Aorta (tissue), 5 donors: ENCODE data around the gene TMA7B. TPM values are rescaled to one million over a fixed set of nuclear protein-coding genes. Genes with fewer than 3 reads are reported as not detected.
"Not testable (repeated sequence)": the region's sequence is repeated elsewhere in the genome, so short reads cannot be mapped to it uniquely, and the experiment has no call there.

ENCODE experiments used
- ATAC-seq: fragments of 200-7000 bp; cut with Tn5 transposase; one replicate; pipeline ENCODE4 v1.9.1; 2022; ENCODE audit warnings: moderate library complexity; ENCODE audit not compliant: low FRiP score
- DNase-seq, 2 donors: peaks; one replicate each; pipeline ENCODE4 v3.0.0-alpha.2; 2020
- H3K27ac ChIP-seq, 2 donors: one replicate each; pipeline ENCODE4 v1.5.1; 2013; ENCODE audit warnings: low read length in 2 of 2, mild to moderate bottlenecking in 2 of 2, moderate library complexity in 2 of 2, control low read depth in 1 of 2, inconsistent platforms in 1 of 2, low read depth in 1 of 2
- H3K27me3 ChIP-seq, 2 donors: one replicate each; pipeline ENCODE4 v1.6.1; 2013; ENCODE audit warnings: control low read depth in 1 of 2, low read length in 1 of 2, mild to moderate bottlenecking in 1 of 2, moderate library complexity in 1 of 2; ENCODE audit not compliant: insufficient read depth in 2 of 2, control insufficient read depth in 1 of 2
- H3K36me3 ChIP-seq, 2 donors: one replicate each; pipeline ENCODE4 v1.6.1; 2013; ENCODE audit warnings: control low read depth in 1 of 2, low read length in 1 of 2, mild to moderate bottlenecking in 1 of 2; ENCODE audit not compliant: insufficient read depth in 2 of 2, control insufficient read depth in 1 of 2
- H3K4me1 ChIP-seq, 2 donors: one replicate each; pipeline ENCODE4 v1.6.1; 2013; ENCODE audit warnings: low read length in 2 of 2, control low read depth in 1 of 2, mild to moderate bottlenecking in 1 of 2, moderate library complexity in 1 of 2; ENCODE audit not compliant: insufficient read depth in 2 of 2, control insufficient read depth in 1 of 2
- H3K4me3 ChIP-seq, 2 donors: one replicate each; pipeline ENCODE4 v1.5.1; 2013; ENCODE audit warnings: low read length in 2 of 2, control low read depth in 1 of 2, mild to moderate bottlenecking in 1 of 2
- H3K9me3 ChIP-seq: one replicate; pipeline ENCODE4 v1.6.1; 2013; ENCODE audit warnings: mild to moderate bottlenecking, low read length; ENCODE audit not compliant: control insufficient read depth
- WGBS, 2 donors: extraction: QIAGEN DNeasy Blood & Tissue Kit; methylation state at CpG; one replicate each; pipeline ENCODE4 v1.1.7; 2013; 5-methylcytosine and 5-hydroxymethylcytosine counted together
- intact Hi-C, 2 donors: fragments of 100-400 bp; cut with DNase I; formaldehyde crosslinking; loops; one replicate each; pipeline versions ENCODE4 v1.14.2 to v1.15.0; 2022
- polyA plus RNA-seq, 2 donors: library from polyadenylated mRNA; stranded (reverse); fragments of 200-250 nt; gene quantifications; one replicate each; pipeline ENCODE4 v1.2.3, GENCODE V29; 2013
- total RNA-seq, 2 donors: library from RNA; stranded (reverse); fragmentation: NEBNext Ultra II Directional; extraction: Animal tissue kit (Norgen Biotek cat#: 25700); gene quantifications; one replicate each; pipeline ENCODE4 v1.2.1, GENCODE V29; 2021
- donor health status: healthy with polysubstance abuse.
- donor health status: Bipolar disorder and iron deficiency.
- donor health status: DM: no; HTN: no; CAD: no.
- donor health status: DM: no; HTN: no; CAD: no.
- donor health status: DM: yes; HTN: yes; CAD: no.

Gene TMA7B
- total and polyA plus RNA-seq, 4 donors, result 0.39 to 0.42 TPM; not detected in 2

DNA sequence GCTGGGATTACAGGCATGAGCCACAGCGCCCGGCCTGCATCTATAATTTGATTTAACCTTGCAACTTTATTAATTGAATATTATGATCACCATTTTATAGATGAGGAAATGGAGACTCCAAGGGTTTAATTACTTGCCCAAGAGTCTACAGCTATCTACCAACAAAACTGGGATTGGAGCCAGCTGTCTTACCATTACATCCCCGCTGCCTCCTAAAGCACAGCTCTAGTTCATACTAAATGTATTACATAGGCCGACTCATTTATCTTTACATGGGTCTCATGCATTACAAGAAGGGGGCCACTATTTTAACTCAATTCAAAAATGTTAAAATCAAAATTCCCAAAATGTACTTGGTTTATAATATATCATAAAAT, 14.1 kb upstream of the TMA7B start:
- intact Hi-C loops, result no loop called here
- WGBS, 2 donors, result 92 to 94% methylated on average over 4 of the region's 4 CpGs
- H3K36me3 ChIP-seq, result no peaks in the 10 kb centered on the region

DNA sequence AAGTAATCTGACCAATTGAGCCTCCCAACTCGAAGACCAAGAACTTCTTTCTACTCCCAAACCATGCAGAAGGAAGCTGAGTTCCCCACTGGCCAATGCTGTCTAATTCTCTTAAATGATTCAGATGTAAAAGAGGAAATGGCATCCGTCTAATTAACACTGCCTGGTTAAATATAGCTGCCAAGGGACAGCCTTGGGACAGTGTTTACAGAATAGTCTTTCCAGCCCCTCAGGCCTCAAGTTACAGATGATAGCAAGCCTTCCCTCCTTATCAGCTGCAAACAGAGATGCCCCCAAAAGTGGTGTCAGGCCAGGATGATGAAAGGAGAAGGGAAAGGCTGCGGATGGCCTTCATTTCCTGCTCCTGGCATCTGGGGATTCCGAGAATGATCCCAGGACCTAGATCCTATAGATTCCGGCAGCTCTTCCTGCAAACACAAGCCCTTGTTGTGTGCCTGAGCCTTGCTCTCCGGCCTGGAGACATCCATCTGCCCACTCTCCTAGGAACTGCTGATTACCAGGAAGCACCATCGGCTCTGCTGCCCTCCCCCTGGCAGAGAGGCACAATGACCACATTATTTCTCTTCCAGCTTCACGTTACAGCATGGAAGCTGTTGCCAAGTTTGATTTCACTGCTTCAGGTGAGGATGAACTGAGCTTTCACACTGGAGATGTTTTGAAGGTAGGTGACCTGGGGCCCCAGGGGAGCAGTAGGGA, 13.5 kb upstream of the TMA7B start:
- H3K9me3 ChIP-seq, result no peaks in the 10 kb centered on the region
- H3K4me3 ChIP-seq, result no peak overlapping the region
- WGBS, 2 donors, result 45 to 48% methylated on average over 8 of the region's 8 CpGs
- ATAC-seq (no peak), DNase-seq (no peak)
- no peaks in the 10 kb centered on the region for H3K4me1 ChIP-seq
- no peaks in the 10 kb centered on the region for H3K27me3 ChIP-seq
- H3K27ac ChIP-seq, result no peak overlapping the region
- no peaks in the 10 kb centered on the region for H3K36me3 ChIP-seq
- intact Hi-C loops, result no loop called here

More for the DNA sequence above, 14.1 kb upstream of the TMA7B start:
- ATAC-seq (no peak), DNase-seq (no peak)
- no peaks in the 10 kb centered on the region for H3K9me3 ChIP-seq
- H3K4me1 ChIP-seq, result no peaks in the 10 kb centered on the region
- H3K27me3 ChIP-seq, result no peaks in the 10 kb centered on the region
- no peak overlapping the region for H3K27ac ChIP-seq
- no peak overlapping the region for H3K4me3 ChIP-seq

DNA sequence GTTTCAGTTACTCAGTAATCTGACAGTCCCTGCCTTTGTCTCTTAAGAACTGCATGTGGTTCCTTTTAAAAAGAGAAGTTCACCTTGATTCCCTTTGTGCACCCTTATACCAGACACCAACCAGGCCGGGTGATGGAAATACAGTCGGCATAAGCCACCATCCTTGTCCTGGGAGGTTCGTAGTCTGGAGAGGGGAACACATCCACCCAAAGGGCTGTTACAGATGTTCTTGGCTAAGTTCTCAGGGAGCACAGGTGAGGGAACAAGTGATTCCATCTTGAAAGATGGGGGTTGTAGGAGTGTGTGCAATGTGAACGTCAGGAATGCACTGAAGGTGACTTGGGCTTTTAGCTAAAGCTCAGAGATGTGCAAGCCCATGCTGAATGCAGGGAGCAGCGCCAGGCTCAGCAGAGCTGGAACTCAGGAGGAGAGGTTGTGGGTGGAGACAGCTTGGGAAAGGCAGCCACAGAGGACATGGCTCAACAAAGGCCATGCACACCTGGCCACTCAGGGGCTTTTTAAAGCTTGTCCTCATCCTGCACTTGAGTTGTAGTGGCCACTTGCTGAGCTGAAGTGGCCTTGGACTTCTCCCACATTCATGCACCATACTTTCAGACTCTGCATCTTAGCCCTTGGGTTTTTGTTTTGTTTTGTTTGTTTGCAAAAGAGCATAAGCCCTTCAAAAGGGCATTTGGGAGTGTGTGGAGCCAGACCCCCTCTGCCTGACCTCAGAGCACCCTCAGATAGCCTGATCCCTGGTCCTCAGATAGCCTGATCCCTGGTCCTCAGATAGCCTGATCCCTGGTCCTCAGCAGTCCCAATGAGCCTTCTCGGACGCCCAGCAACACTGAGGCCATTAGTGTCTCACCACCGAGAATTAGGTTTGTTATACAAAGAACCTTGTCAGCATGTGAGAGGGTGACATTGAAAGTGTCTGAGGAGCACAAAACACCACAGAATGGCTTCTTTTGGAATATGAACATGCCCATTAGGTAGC, 12.7 kb upstream of the TMA7B start:
- H3K4me3 ChIP-seq, result no peak overlapping the region
- H3K9me3 ChIP-seq, result no peaks in the 10 kb centered on the region
- no peaks in the 10 kb centered on the region for H3K27me3 ChIP-seq
- no peak overlapping the region for H3K27ac ChIP-seq
- 86 to 87% methylated on average over 8 of the region's 8 CpGs for WGBS, 2 donors
- no peaks in the 10 kb centered on the region for H3K36me3 ChIP-seq
- no peak for ATAC-seq
- no peak for DNase-seq
- H3K4me1 ChIP-seq, result no peaks in the 10 kb centered on the region
- intact Hi-C loops, result no loop called here

DNA sequence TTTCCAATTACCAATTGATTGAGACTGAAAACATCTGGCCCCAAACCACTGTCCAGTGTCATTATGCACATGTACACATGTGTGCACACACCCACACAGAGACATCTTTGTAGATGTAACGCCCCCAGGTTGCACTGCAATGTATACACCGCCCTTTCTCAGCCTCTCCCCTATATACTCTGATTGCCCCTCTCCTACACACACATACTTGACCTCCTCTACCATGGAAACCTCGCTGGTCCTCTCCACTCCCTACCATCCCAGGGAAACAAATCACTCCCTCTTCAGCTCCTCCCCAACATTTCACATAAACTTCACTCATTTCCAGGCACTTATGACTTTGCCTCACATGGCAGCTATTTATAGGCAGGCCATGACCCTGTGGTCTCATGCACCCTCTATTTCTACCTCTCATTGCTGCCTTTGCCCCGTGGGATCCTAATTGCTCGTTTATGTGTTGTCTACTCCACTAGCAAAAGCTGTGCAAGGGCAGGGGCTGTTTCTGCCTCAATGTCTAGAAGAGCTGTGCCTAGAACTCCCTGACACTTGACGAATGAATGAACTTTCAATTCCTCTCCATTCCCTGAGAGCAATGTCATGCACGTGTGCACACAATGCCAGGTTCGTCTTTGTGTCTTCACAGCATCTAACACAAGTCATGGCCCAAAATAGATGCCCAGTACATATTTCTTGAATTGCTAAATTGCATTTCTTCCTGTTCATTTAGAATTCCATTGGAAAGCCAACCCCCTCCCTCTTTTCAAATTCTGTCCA, 10.0 kb upstream of the TMA7B start:
- WGBS, 2 donors, result 68 to 76% methylated on average over 8 of the region's 8 CpGs
- Histone ChIP-seq H3K27ac (no peak overlapping the region), H3K4me3 (no peak overlapping the region), H3K36me3 (no peaks in the 10 kb centered on the region), H3K27me3 (no peaks in the 10 kb centered on the region), H3K9me3 (no peaks in the 10 kb centered on the region), H3K4me1 (no peaks in the 10 kb centered on the region)
- ATAC-seq, result no peak
- no peak for DNase-seq
- intact Hi-C loops, result no loop called here

GRCh38 chr22:39951603-39952293, 8.4 kb upstream of the TMA7B start:
- H3K36me3 ChIP-seq, ATAC-seq, H3K4me1 ChIP-seq, intact Hi-C loops, DNase-seq, H3K9me3 ChIP-seq, H3K27ac ChIP-seq, H3K27me3 ChIP-seq, H3K4me3 ChIP-seq: not testable (repeated sequence)
- 74 to 78% methylated on average over 11 of the region's 11 CpGs for WGBS, 2 donors

- intact Hi-C loops, result no loop called here
- no peak for ATAC-seq
These were observed 7.8 kb upstream of the TMA7B start for GRCh38 chr22:39952347-39952746.

GRCh38 chr22:39953101-39953500, 7.1 kb upstream of the TMA7B start:
- Histone ChIP-seq H3K36me3 (no peaks in the 10 kb centered on the region), H3K4me3 (no peak overlapping the region), H3K4me1 (no peaks in the 10 kb centered on the region), H3K27me3 (no peaks in the 10 kb centered on the region), H3K27ac (no peak overlapping the region), H3K9me3 (no peaks in the 10 kb centered on the region)
- no peak for ATAC-seq
- no peak for DNase-seq
- WGBS, 2 donors, result 67 to 79% methylated on average over 2 of the region's 2 CpGs
- intact Hi-C loops, result no loop called here

More at GRCh38 chr22:39952347-39952746, 7.8 kb upstream of the TMA7B start:
- no peak for DNase-seq
- H3K9me3 ChIP-seq, result no peaks in the 10 kb centered on the region
- H3K27ac ChIP-seq, result no peak overlapping the region
- H3K36me3 ChIP-seq, result no peaks in the 10 kb centered on the region
- no peaks in the 10 kb centered on the region for H3K27me3 ChIP-seq
- H3K4me3 ChIP-seq, result no peak overlapping the region
- no peaks in the 10 kb centered on the region for H3K4me1 ChIP-seq
- WGBS, 2 donors, result 27 to 29% methylated on average over 6 of the region's 6 CpGs

- no peak for DNase-seq
- Histone ChIP-seq H3K27me3 (no peaks in the 10 kb centered on the region), H3K27ac (no peak overlapping the region), H3K4me3 (no peak overlapping the region), H3K9me3 (no peaks in the 10 kb centered on the region), H3K36me3 (no peaks in the 10 kb centered on the region), H3K4me1 (no peaks in the 10 kb centered on the region)
- 90 to 94% methylated on average over 4 of the region's 4 CpGs for WGBS, 2 donors
- intact Hi-C loops, result no loop called here
- ATAC-seq, result no peak
These were observed 5.6 kb upstream of the TMA7B start for GRCh38 chr22:39954584-39955055.
